SK-N-SH (cell line): ENCODE data around the gene YY1. TPM values are rescaled to one million over a fixed set of nuclear protein-coding genes. Genes with fewer than 3 reads are reported as not detected.
A peak's percentile ranks its signal among the peaks of the same experiment; 100 is the strongest.

Experiments used
- CTCF ChIA-PET: fragments of 300-600, 350-600 bp; formaldehyde crosslinking; extraction: SDS; loops from one replicate; lab custom pipeline; 2021; lab: Yijun Ruan, JAX
- POLR2A ChIA-PET: fragments of 350-600 bp; sonication (Branson Sonifier 250); formaldehyde crosslinking; extraction: SDS; loops from one replicate; lab custom pipeline; 2020; ENCODE audit warnings: antibody characterized with exemption, inconsistent platforms; lab: Yijun Ruan, JAX
- DNase-seq: peaks from one replicate; pipeline ENCODE4 v3.0.0; 2012
- H2AFZ ChIP-seq: fragments of 200-600 bp; sonication (generic); 2 replicates; pipeline ENCODE4 v1.8.1; 2016; ENCODE audit warnings: antibody characterized with exemption, mild to moderate bottlenecking, low read depth
- H3F3A ChIP-seq: fragments of 200-600 bp; sonication (generic); replicated peaks from 2 replicates; pipeline ENCODE3; 2016; ENCODE audit warnings: antibody characterized with exemption, mild to moderate bottlenecking; ENCODE audit not compliant: insufficient read depth
- H3K27ac ChIP-seq, 2 experiments: fragments of 200-500 bp in 1 of 2; fragments of 200-600 bp in 1 of 2; sonication (Bioruptor generic) in 1 of 2; sonication (generic), shearing (Covaris generic) in 1 of 2; 2 replicates each; pipeline versions ENCODE4 v1.5.1 to v1.6.1; 2014 to 2016; ENCODE audit warnings: low read depth in 2 of 2, inconsistent platforms in 1 of 2, low read length in 1 of 2, mild to moderate bottlenecking in 1 of 2, mixed read lengths in 1 of 2
- H3K27me3 ChIP-seq: fragments of 200-600 bp; sonication (generic), shearing (Covaris generic); 2 replicates; pipeline ENCODE4 v1.6.1; 2016; ENCODE audit warnings: mixed run types; ENCODE audit not compliant: insufficient read depth
- H3K36me3 ChIP-seq, 2 experiments: fragments of 200-500 bp in 1 of 2; fragments of 200-600 bp in 1 of 2; sonication (Bioruptor generic) in 1 of 2; sonication (generic) in 1 of 2; replicated peaks in 1 of 2; 2 replicates each; pipeline versions ENCODE3 to v1.5.1; 2014 to 2016; ENCODE audit warnings: low read length in 1 of 2, mild to moderate bottlenecking in 1 of 2; ENCODE audit not compliant: insufficient read depth in 2 of 2, control insufficient read depth in 1 of 2
- H3K4me1 ChIP-seq, 2 experiments: fragments of 200-500 bp in 1 of 2; fragments of 200-600 bp in 1 of 2; sonication (Bioruptor generic) in 1 of 2; sonication (generic), shearing (Covaris generic) in 1 of 2; 2 replicates each; pipeline versions ENCODE4 v1.5.1 to v1.6.1; 2014 to 2016; ENCODE audit warnings: low read depth in 1 of 2, low read length in 1 of 2, mixed run types in 1 of 2; ENCODE audit not compliant: insufficient read depth in 2 of 2, control insufficient read depth in 1 of 2
- H3K4me2 ChIP-seq: fragments of 200-600 bp; sonication (generic), shearing (Covaris generic); 2 replicates; pipeline ENCODE4 v1.6.1; 2017; ENCODE audit warnings: mixed run types
- H3K4me3 ChIP-seq, 2 experiments: fragments of 200-500 bp in 1 of 2; fragments of 200-600 bp in 1 of 2; sonication (Bioruptor generic) in 1 of 2; sonication (generic), shearing (Covaris generic) in 1 of 2; 2 replicates each; pipeline versions ENCODE4 v1.5.1 to v1.8.1; 2014 to 2016; ENCODE audit warnings: low read depth in 2 of 2, inconsistent platforms in 1 of 2, low read length in 1 of 2, mild to moderate bottlenecking in 1 of 2, mixed read lengths in 1 of 2, moderate library complexity in 1 of 2
- H3K79me2 ChIP-seq: fragments of 200-600 bp; sonication (generic); 2 replicates; pipeline ENCODE4 v1.8.1; 2017; ENCODE audit warnings: mild to moderate bottlenecking; ENCODE audit not compliant: insufficient read depth
- H3K9ac ChIP-seq: fragments of 200-600 bp; sonication (generic); 2 replicates; pipeline ENCODE4 v1.6.1; 2017; ENCODE audit warnings: mixed run types
- H3K9me2 ChIP-seq: fragments of 200-600 bp; sonication (generic); 2 replicates; pipeline ENCODE4 v1.6.1; 2017; ENCODE audit warnings: mixed run types
- H3K9me3 ChIP-seq: fragments of 200-600 bp; sonication (generic); 2 replicates; pipeline ENCODE4 v1.6.1; 2017; ENCODE audit warnings: mixed run types, mild to moderate bottlenecking, moderate library complexity
- H4K20me1 ChIP-seq: fragments of 200-600 bp; sonication (generic); 2 replicates; pipeline ENCODE4 v1.6.1; 2017; ENCODE audit warnings: mild to moderate bottlenecking, mixed run types; ENCODE audit not compliant: insufficient read depth
- RAD21 ChIP-seq: IDR thresholded peaks from 2 replicates; pipeline ENCODE4 v1.6.1; 2012; ENCODE audit warnings: mild to moderate bottlenecking, low read length
- RFX5 ChIP-seq: IDR thresholded peaks from 2 replicates; pipeline ENCODE4 v1.6.1; 2012; ENCODE audit warnings: mild to moderate bottlenecking, improper control_type of control experiment, low read length
- SMC3 ChIP-seq: IDR thresholded peaks from 2 replicates; pipeline ENCODE4 v1.6.1; 2012; ENCODE audit warnings: low read depth, low read length, improper control_type of control experiment
- TAF1 ChIP-seq: IDR thresholded peaks from 2 replicates; pipeline ENCODE4 v1.6.1; 2012; ENCODE audit warnings: low read depth, mild to moderate bottlenecking, low read length, moderate library complexity, borderline replicate concordance
- YY1 ChIP-seq: IDR thresholded peaks from 2 replicates; pipeline ENCODE4 v1.4.0; 2012; ENCODE audit warnings: low read depth, mild to moderate bottlenecking
- WGBS: methylation state at CpG from one replicate; pipeline ENCODE4 v1.1.6; 2017; ENCODE audit warnings: low lambda C conversion rate; 5-methylcytosine and 5-hydroxymethylcytosine counted together
- polyA plus RNA-seq, 3 experiments: library from polyadenylated mRNA; depleted of rRNA; stranded (reverse); fragments of >200 nt; gene quantifications; 2 replicates each; pipeline ENCODE4 v1.2.3, GENCODE V29; 2012
- TF ChIP-seq, protein P1 (sequence below): fragments of 200-600 bp; sonication (generic); IDR thresholded peaks from 2 replicates; pipeline ENCODE4 v1.6.1; 2017; ENCODE audit warnings: antibody characterized with exemption, mild to moderate bottlenecking, moderate library complexity
- TF ChIP-seq, protein P2 (sequence below): IDR thresholded peaks from 2 replicates; pipeline ENCODE4; 2012

Gene YY1
- polyA plus RNA-seq, 1 of the 3 experiments (the other 2 are of a cell fraction): 18.1 TPM

DNA sequence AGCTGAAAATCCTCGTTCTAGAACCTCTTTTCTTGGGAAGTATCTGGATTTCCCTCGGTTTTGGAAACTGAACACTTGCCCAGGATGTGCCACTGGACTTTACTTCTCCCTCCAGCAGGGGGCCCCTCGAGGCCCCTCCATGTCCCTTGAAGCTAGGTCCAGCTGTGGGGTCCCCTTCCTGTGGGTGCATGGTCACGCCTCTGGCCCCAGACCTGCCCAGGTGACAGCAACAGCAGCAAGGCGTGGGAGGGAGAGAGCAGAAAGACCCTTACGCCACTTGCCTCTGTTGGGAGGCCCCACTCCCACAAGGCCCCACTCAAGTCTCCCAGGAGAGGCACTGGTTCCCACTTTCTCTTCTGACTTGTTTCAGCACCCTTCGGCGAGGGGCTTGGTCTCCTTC lies 64.2 kb downstream of the YY1 start:
- no peaks in the 10 kb centered on the region for H3K27me3 ChIP-seq
- H3K9me3 ChIP-seq: no peaks in the 10 kb centered on the region
- peaks cover 0 to 27% of the 10 kb centered on the region in 2 experiments; a peak in 2 of 4 replicates for H3K4me1 ChIP-seq
- ChIA-PET CTCF (interaction anchor here (0.8 to 4.0 kb wide), 15 partner anchors 8 to 110 kb away, joined by 3 to 31 read pairs (median 5); a partner anchor contains a TSS), POLR2A (no interaction called here)
- H3K36me3 ChIP-seq: peaks cover 0 to 2% of the 10 kb centered on the region in 2 experiments
- H3K4me2 ChIP-seq: no peak overlapping the region
- H3K9me2 ChIP-seq: no peaks in the 10 kb centered on the region
- H4K20me1 ChIP-seq: peaks cover 37% of the 10 kb centered on the region
- H3K79me2 ChIP-seq: peaks cover 63% of the 10 kb centered on the region
- no peak overlapping the region for H3K4me3 ChIP-seq
- H3K9ac ChIP-seq: no peak overlapping the region
- peak overlapping the region in 1 of 2 experiments; percentile 14; a peak in 1 of 4 replicates for H3K27ac ChIP-seq
- peak; percentile 72 for DNase-seq
- H3F3A ChIP-seq: peaks cover 2% of the 10 kb centered on the region
- TF ChIP-seq, protein P1, sequence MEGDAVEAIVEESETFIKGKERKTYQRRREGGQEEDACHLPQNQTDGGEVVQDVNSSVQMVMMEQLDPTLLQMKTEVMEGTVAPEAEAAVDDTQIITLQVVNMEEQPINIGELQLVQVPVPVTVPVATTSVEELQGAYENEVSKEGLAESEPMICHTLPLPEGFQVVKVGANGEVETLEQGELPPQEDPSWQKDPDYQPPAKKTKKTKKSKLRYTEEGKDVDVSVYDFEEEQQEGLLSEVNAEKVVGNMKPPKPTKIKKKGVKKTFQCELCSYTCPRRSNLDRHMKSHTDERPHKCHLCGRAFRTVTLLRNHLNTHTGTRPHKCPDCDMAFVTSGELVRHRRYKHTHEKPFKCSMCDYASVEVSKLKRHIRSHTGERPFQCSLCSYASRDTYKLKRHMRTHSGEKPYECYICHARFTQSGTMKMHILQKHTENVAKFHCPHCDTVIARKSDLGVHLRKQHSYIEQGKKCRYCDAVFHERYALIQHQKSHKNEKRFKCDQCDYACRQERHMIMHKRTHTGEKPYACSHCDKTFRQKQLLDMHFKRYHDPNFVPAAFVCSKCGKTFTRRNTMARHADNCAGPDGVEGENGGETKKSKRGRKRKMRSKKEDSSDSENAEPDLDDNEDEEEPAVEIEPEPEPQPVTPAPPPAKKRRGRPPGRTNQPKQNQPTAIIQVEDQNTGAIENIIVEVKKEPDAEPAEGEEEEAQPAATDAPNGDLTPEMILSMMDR: peak; percentile 73
- TF ChIP-seq TAF1 (no peak), RFX5 (no peak), SMC3 (peak; percentile 26; the same call in 1 of the 2 replicates), RAD21 (peak; percentile 54)
- TF ChIP-seq, all 33 proteins: peak for 3
- H2AFZ ChIP-seq: no peak overlapping the region
- WGBS: 65% methylated on average over 8 of the region's 8 CpGs

DNA sequence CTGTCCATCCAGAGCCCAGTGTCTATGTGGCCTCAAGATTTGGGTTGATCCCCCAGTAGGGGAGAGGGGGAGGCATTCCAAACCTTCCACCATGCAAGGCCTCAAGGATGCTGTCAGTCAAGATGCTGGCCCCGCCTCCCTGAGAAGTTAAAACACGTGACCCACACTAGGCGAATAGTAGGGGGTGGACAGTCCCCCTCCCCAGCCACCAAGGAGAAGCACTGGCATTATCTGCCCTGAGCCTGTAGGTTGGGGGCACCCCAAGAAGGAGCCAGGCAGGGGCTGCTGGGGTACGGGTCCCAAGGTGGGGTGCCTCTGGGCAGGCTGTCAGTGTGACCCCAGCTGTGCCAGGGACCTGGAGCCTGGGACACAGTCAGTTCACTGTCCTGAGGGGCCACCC lies 65.0 kb downstream of the YY1 start:
- 98% methylated on average over 4 of the region's 4 CpGs for WGBS
- Histone ChIP-seq H3K9me3 (no peaks in the 10 kb centered on the region), H3K27me3 (no peaks in the 10 kb centered on the region), H2AFZ (no peak overlapping the region), H3K9me2 (no peaks in the 10 kb centered on the region), H4K20me1 (peaks cover 37% of the 10 kb centered on the region), H3K9ac (no peak overlapping the region), H3K27ac (no peak overlapping the region), H3K4me2 (peak overlapping the region; percentile 99; the same call in 1 of the 2 replicates), H3F3A (peaks cover 2% of the 10 kb centered on the region), H3K4me1 (peaks cover 0 to 28% of the 10 kb centered on the region in 2 experiments; a peak in 2 of 4 replicates), H3K4me3 (no peak overlapping the region), H3K79me2 (peaks cover 63% of the 10 kb centered on the region), H3K36me3 (peaks cover 0 to under 1% of the 10 kb centered on the region in 2 experiments)
- no peak for TF ChIP-seq YY1
- TF ChIP-seq, protein P2, sequence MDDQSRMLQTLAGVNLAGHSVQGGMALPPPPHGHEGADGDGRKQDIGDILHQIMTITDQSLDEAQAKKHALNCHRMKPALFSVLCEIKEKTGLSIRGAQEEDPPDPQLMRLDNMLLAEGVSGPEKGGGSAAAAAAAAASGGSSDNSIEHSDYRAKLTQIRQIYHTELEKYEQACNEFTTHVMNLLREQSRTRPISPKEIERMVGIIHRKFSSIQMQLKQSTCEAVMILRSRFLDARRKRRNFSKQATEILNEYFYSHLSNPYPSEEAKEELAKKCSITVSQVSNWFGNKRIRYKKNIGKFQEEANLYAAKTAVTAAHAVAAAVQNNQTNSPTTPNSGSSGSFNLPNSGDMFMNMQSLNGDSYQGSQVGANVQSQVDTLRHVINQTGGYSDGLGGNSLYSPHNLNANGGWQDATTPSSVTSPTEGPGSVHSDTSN: peak; percentile 52
- DNase-seq: no peak
- ChIA-PET CTCF (interaction anchor here (1.1 to 4.0 kb wide), 8 partner anchors 9 to 74 kb away, joined by 3 to 31 read pairs (median 10); no protein-coding TSS in a partner anchor), POLR2A (no interaction called here)
